ENCODE data around the gene CENPA.
"Not testable (repeated sequence)": the region's sequence is repeated elsewhere in the genome, so short reads cannot be mapped to it uniquely, and the experiment has no call there.

CENPA gene

GRCh38 chr2:26793518-26793917 lies 7.7 kb downstream of the CENPA start:
- Mint-ChIP-seq H3K27ac (no peak overlapping the region), H3K36me3 (no peaks in the 10 kb centered on the region), H3K4me3 (no peak overlapping the region), H3K9me3 (peaks cover 4% of the 10 kb centered on the region in 2 donors), H3K4me1 (no peaks in the 10 kb centered on the region), H3K27me3 (peaks cover under 1 to 4% of the 10 kb centered on the region in 2 donors)
- DNase-seq (no peak), ATAC-seq (replicated peaks) (no peak)

GRCh38 chr2:26795135-26795534 lies 9.3 kb downstream of the CENPA start:
- not testable (repeated sequence) for DNase-seq; H3K4me1 Mint-ChIP-seq; H3K4me3 Mint-ChIP-seq; H3K36me3 Mint-ChIP-seq; H3K27ac Mint-ChIP-seq; H3K9me3 Mint-ChIP-seq; ATAC-seq (replicated peaks); H3K27me3 Mint-ChIP-seq

GRCh38 chr2:26801328-26801727 lies 15.5 kb downstream of the CENPA start:
- Mint-ChIP-seq H3K4me3 (no peak overlapping the region), H3K36me3 (no peaks in the 10 kb centered on the region), H3K27me3 (no peaks in the 10 kb centered on the region), H3K4me1 (no peaks in the 10 kb centered on the region), H3K27ac (no peak overlapping the region), H3K9me3 (no peaks in the 10 kb centered on the region)
- DNase-seq (no peak), ATAC-seq (replicated peaks) (no peak)

- H3K27me3 Mint-ChIP-seq: no peaks in the 10 kb centered on the region
Measured at GRCh38 chr2:26801796-26802195, 15.9 kb downstream of the CENPA start.

GRCh38 chr2:26805241-26805676 lies 19.4 kb downstream of the CENPA start:
- peaks cover 0 to 4% of the 10 kb centered on the region in 2 donors for H3K27me3 Mint-ChIP-seq
- no peaks in the 10 kb centered on the region for H3K9me3 Mint-ChIP-seq
- ATAC-seq (replicated peaks) (no peak), DNase-seq (no peak)
- H3K4me3 Mint-ChIP-seq: no peak overlapping the region
- no peaks in the 10 kb centered on the region for H3K36me3 Mint-ChIP-seq
- H3K27ac Mint-ChIP-seq: no peak overlapping the region
- H3K4me1 Mint-ChIP-seq: peaks cover 4% of the 10 kb centered on the region in 2 donors

More at GRCh38 chr2:26801796-26802195, 15.9 kb downstream of the CENPA start:
- Mint-ChIP-seq H3K4me3 (no peak overlapping the region), H3K27ac (no peak overlapping the region), H3K4me1 (no peaks in the 10 kb centered on the region), H3K36me3 (no peaks in the 10 kb centered on the region), H3K9me3 (no peaks in the 10 kb centered on the region)
- no peak for ATAC-seq (replicated peaks)
- no peak for DNase-seq

GRCh38 chr2:26807788-26808460 lies 22.1 kb downstream of the CENPA start:
- ATAC-seq (replicated peaks) (no peak), DNase-seq (no peak)
- no peaks in the 10 kb centered on the region for H3K9me3 Mint-ChIP-seq
- H3K4me1 Mint-ChIP-seq: peaks cover 6 to 7% of the 10 kb centered on the region in 2 donors
- H3K27ac Mint-ChIP-seq: no peak overlapping the region
- no peaks in the 10 kb centered on the region for H3K36me3 Mint-ChIP-seq
- H3K4me3 Mint-ChIP-seq: no peak overlapping the region
- peaks cover 9 to 18% of the 10 kb centered on the region in 2 donors for H3K27me3 Mint-ChIP-seq

- no peak for ATAC-seq (replicated peaks)
- peaks cover 6 to 7% of the 10 kb centered on the region in 2 donors for H3K4me1 Mint-ChIP-seq
- no peak for DNase-seq
- H3K27ac Mint-ChIP-seq: no peak overlapping the region
- H3K36me3 Mint-ChIP-seq: no peaks in the 10 kb centered on the region
- H3K9me3 Mint-ChIP-seq: no peaks in the 10 kb centered on the region
- H3K4me3 Mint-ChIP-seq: no peak overlapping the region
- H3K27me3 Mint-ChIP-seq: peaks cover 15 to 18% of the 10 kb centered on the region in 2 donors
Measured at GRCh38 chr2:26809211-26809610, 23.4 kb downstream of the CENPA start.

GRCh38 chr2:26809876-26810577 lies 24.2 kb downstream of the CENPA start:
- Mint-ChIP-seq H3K4me3 (no peak overlapping the region), H3K9me3 (no peaks in the 10 kb centered on the region), H3K27me3 (peaks cover 16 to 21% of the 10 kb centered on the region in 2 donors), H3K27ac (no peak overlapping the region), H3K4me1 (peaks cover 6 to 7% of the 10 kb centered on the region in 2 donors), H3K36me3 (no peaks in the 10 kb centered on the region)
- peak; percentile 73 to 81 for ATAC-seq (replicated peaks)
- no peak for DNase-seq

GRCh38 chr2:26811261-26811660 lies 25.4 kb downstream of the CENPA start:
- Mint-ChIP-seq H3K9me3 (peaks cover 0 to 2% of the 10 kb centered on the region in 2 donors), H3K36me3 (no peaks in the 10 kb centered on the region), H3K27ac (no peak overlapping the region), H3K4me1 (peaks cover 6 to 7% of the 10 kb centered on the region in 2 donors), H3K27me3 (peaks cover 19 to 28% of the 10 kb centered on the region in 2 donors), H3K4me3 (no peak overlapping the region)
- no peak for DNase-seq
- ATAC-seq (replicated peaks): no peak

GRCh38 chr2:26811791-26812694 lies 26.2 kb downstream of the CENPA start:
- no peak for ATAC-seq (replicated peaks)
- no peak for DNase-seq
- Mint-ChIP-seq H3K27me3 (peaks cover 25 to 36% of the 10 kb centered on the region in 2 donors), H3K4me1 (peaks cover 6 to 7% of the 10 kb centered on the region in 2 donors), H3K36me3 (no peaks in the 10 kb centered on the region), H3K9me3 (peaks cover 0 to 2% of the 10 kb centered on the region in 2 donors), H3K4me3 (no peak overlapping the region), H3K27ac (no peak overlapping the region)

GRCh38 chr2:26812731-26813130 lies 26.9 kb downstream of the CENPA start:
- no peak overlapping the region for H3K27ac Mint-ChIP-seq
- H3K4me1 Mint-ChIP-seq: peaks cover 6 to 7% of the 10 kb centered on the region in 2 donors
- peaks cover 0 to 2% of the 10 kb centered on the region in 2 donors for H3K9me3 Mint-ChIP-seq
- H3K27me3 Mint-ChIP-seq: peaks cover 27 to 42% of the 10 kb centered on the region in 2 donors
- ATAC-seq (replicated peaks) (no peak), DNase-seq (no peak)
- no peak overlapping the region for H3K4me3 Mint-ChIP-seq
- no peaks in the 10 kb centered on the region for H3K36me3 Mint-ChIP-seq

GRCh38 chr2:26814072-26814765 lies 28.4 kb downstream of the CENPA start:
- H3K4me1 Mint-ChIP-seq: not testable (repeated sequence)

GRCh38 chr2:26816893-26817292 lies 31.0 kb downstream of the CENPA start:
- Mint-ChIP-seq H3K4me3 (no peak overlapping the region), H3K9me3 (peaks cover 0 to 2% of the 10 kb centered on the region in 2 donors), H3K36me3 (no peaks in the 10 kb centered on the region), H3K27ac (no peak overlapping the region), H3K4me1 (no peaks in the 10 kb centered on the region), H3K27me3 (peaks cover 32 to 35% of the 10 kb centered on the region in 2 donors)
- DNase-seq: no peak
- ATAC-seq (replicated peaks): peak in 1 of 2 donors; percentile 57

More at GRCh38 chr2:26814072-26814765, 28.4 kb downstream of the CENPA start:
- not testable (repeated sequence) for H3K36me3 Mint-ChIP-seq; H3K27ac Mint-ChIP-seq; ATAC-seq (replicated peaks); H3K4me3 Mint-ChIP-seq; H3K9me3 Mint-ChIP-seq; DNase-seq
- H3K27me3 Mint-ChIP-seq: peaks cover 32 to 46% of the 10 kb centered on the region in 2 donors

- H3K27me3 Mint-ChIP-seq: peaks cover 22 to 28% of the 10 kb centered on the region in 2 donors
- no peak overlapping the region for H3K4me3 Mint-ChIP-seq
- peaks cover 0 to 2% of the 10 kb centered on the region in 2 donors for H3K9me3 Mint-ChIP-seq
- H3K4me1 Mint-ChIP-seq: no peaks in the 10 kb centered on the region
- ATAC-seq (replicated peaks) (no peak), DNase-seq (no peak)
- H3K36me3 Mint-ChIP-seq: no peaks in the 10 kb centered on the region
- H3K27ac Mint-ChIP-seq: no peak overlapping the region
Measured at GRCh38 chr2:26818255-26818654, 32.4 kb downstream of the CENPA start.
